Neutrophil (primary cell): Measurements from ENCODE around the gene IL17RC.

Experiments used
- H3K27ac ChIP-seq: fragments of 200-600 bp; sonication (generic); 2 replicates; pipeline ENCODE4 v1.5.1; 2016; ENCODE audit warnings: mild to moderate bottlenecking, moderate library complexity
- H3K27me3 ChIP-seq: fragments of 200-600 bp; sonication (generic); 2 replicates; pipeline ENCODE4 v1.6.0; 2016; ENCODE audit warnings: mild to moderate bottlenecking
- H3K36me3 ChIP-seq: fragments of 200-600 bp; sonication (generic); 2 replicates; pipeline ENCODE4 v1.5.1; 2017
- H3K4me1 ChIP-seq, 2 experiments: fragments of 200-600 bp in 1 of 2; sonication (generic) in 1 of 2; 1 replicate in 1 of 2; 2 replicates in 1 of 2; pipeline versions ENCODE4 v1.5.1 to v1.6.1; 2013 to 2016; ENCODE audit warnings: low read depth in 1 of 2, low read length in 1 of 2, mild to moderate bottlenecking in 1 of 2, moderate library complexity in 1 of 2; ENCODE audit not compliant: control insufficient read depth in 1 of 2, insufficient read depth in 1 of 2
- H3K4me3 ChIP-seq, 2 experiments: fragments of 200-600 bp in 1 of 2; sonication (generic) in 1 of 2; 1 replicate in 1 of 2; 2 replicates in 1 of 2; pipeline ENCODE4 v1.5.1; 2013 to 2016; ENCODE audit warnings: low read depth in 1 of 2, low read length in 1 of 2, mild to moderate bottlenecking in 1 of 2, moderate library complexity in 1 of 2
- H3K9me3 ChIP-seq: fragments of 200-600 bp; sonication (generic); 2 replicates; pipeline ENCODE4 v1.5.1; 2016
- TF ChIP-seq, protein P1 (sequence below): fragments of 200-600 bp; sonication (generic); IDR thresholded peaks from 2 replicates; pipeline ENCODE4 v1.5.1; 2016; ENCODE audit warnings: antibody characterized with exemption

The IL17RC gene

GRCh38 chr3:9883706-9884554, 33.0 kb upstream of the IL17RC start:
- Histone ChIP-seq H3K4me1 (no peaks in the 10 kb centered on the region), H3K9me3 (no peaks in the 10 kb centered on the region), H3K27me3 (no peaks in the 10 kb centered on the region), H3K4me3 (no peak overlapping the region), H3K27ac (no peak overlapping the region), H3K36me3 (no peaks in the 10 kb centered on the region)
- TF ChIP-seq, protein P1, sequence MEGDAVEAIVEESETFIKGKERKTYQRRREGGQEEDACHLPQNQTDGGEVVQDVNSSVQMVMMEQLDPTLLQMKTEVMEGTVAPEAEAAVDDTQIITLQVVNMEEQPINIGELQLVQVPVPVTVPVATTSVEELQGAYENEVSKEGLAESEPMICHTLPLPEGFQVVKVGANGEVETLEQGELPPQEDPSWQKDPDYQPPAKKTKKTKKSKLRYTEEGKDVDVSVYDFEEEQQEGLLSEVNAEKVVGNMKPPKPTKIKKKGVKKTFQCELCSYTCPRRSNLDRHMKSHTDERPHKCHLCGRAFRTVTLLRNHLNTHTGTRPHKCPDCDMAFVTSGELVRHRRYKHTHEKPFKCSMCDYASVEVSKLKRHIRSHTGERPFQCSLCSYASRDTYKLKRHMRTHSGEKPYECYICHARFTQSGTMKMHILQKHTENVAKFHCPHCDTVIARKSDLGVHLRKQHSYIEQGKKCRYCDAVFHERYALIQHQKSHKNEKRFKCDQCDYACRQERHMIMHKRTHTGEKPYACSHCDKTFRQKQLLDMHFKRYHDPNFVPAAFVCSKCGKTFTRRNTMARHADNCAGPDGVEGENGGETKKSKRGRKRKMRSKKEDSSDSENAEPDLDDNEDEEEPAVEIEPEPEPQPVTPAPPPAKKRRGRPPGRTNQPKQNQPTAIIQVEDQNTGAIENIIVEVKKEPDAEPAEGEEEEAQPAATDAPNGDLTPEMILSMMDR, result no peak

- TF ChIP-seq, protein P1, result no peak
- H3K36me3 ChIP-seq, result no peaks in the 10 kb centered on the region
- H3K27me3 ChIP-seq, result no peaks in the 10 kb centered on the region
- H3K4me1 ChIP-seq, result no peaks in the 10 kb centered on the region
- no peak overlapping the region for H3K27ac ChIP-seq
- H3K4me3 ChIP-seq, result no peak overlapping the region
- no peaks in the 10 kb centered on the region for H3K9me3 ChIP-seq
Measured at GRCh38 chr3:9884555-9885165, 32.2 kb upstream of the IL17RC start.

GRCh38 chr3:9886328-9886727, 30.6 kb upstream of the IL17RC start:
- Histone ChIP-seq H3K4me1 (peaks cover 10 to 13% of the 10 kb centered on the region in 2 experiments), H3K27me3 (no peaks in the 10 kb centered on the region), H3K4me3 (no peak overlapping the region), H3K36me3 (no peaks in the 10 kb centered on the region), H3K27ac (no peak overlapping the region), H3K9me3 (no peaks in the 10 kb centered on the region)
- TF ChIP-seq, protein P1, result no peak

- Histone ChIP-seq H3K4me1 (peaks cover 10 to 16% of the 10 kb centered on the region in 2 experiments), H3K36me3 (no peaks in the 10 kb centered on the region), H3K27me3 (no peaks in the 10 kb centered on the region), H3K27ac (no peak overlapping the region), H3K9me3 (no peaks in the 10 kb centered on the region), H3K4me3 (no peak overlapping the region)
- TF ChIP-seq, protein P1, result no peak
Measured at GRCh38 chr3:9887480-9887879, 29.4 kb upstream of the IL17RC start.

DNA sequence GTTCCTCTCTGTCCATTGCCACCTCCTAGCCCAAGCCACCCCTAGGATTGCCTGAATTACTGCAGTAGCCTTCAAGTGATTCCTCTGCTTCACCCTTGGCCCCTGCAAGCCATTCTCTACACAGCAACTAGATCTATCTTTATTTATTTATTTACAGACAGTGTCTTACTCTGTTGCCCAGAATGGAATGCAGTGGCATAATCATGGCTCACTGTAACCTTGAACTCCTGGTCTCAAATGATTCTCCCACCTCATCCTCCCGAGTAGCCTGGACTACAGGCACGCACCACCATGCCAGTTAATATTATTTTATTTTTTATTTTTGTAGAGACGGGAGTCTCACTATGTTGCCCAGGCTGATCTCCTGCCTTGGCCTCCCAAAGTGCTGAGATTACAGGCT, 28.4 kb upstream of the IL17RC start:
- H3K27me3 ChIP-seq, result no peaks in the 10 kb centered on the region
- no peaks in the 10 kb centered on the region for H3K9me3 ChIP-seq
- H3K4me1 ChIP-seq, result peaks cover 10 to 16% of the 10 kb centered on the region in 2 experiments
- H3K4me3 ChIP-seq, result no peak overlapping the region
- H3K27ac ChIP-seq, result no peak overlapping the region
- H3K36me3 ChIP-seq, result peaks cover 9% of the 10 kb centered on the region
- TF ChIP-seq, protein P1, result no peak
